Measurements from ENCODE around the gene EDNRA.

GRCh38 chr4:147539959-147540358 lies 59.1 kb downstream of the EDNRA start:
- TF ChIP-seq TP53 (CRISPR knock-in tag; IDR thresholded peaks at IDR 0.05), result no peak
- TF ChIP-seq ESRRA (CRISPR knock-in tag; IDR thresholded peaks at IDR 0.05; ENCODE audit: borderline replicate concordance), result no peak
- no peak for TF ChIP-seq NFYB (CRISPR knock-in tag; conservative IDR thresholded peaks at IDR 0.05; ENCODE audit: low read depth)
- no peak for TF ChIP-seq FOXP4 (CRISPR knock-in tag; IDR thresholded peaks at IDR 0.05)
- TF ChIP-seq CTCF (IDR thresholded peaks at IDR 0.05), result no peak
- TF ChIP-seq ZNF317 (CRISPR knock-in tag; IDR thresholded peaks at IDR 0.05; ENCODE audit: borderline replicate concordance, low read depth), result no peak
- no peak for TF ChIP-seq HMGXB4 (CRISPR knock-in tag; IDR thresholded peaks at IDR 0.05)
- TF ChIP-seq KAT7 (CRISPR knock-in tag; IDR thresholded peaks at IDR 0.05; ENCODE audit: borderline replicate concordance), result no peak
- TF ChIP-seq ZNF121 (CRISPR knock-in tag; IDR thresholded peaks at IDR 0.05), result no peak

All from WTC11 (cell line).